Neuronal stem cell (in vitro differentiated cells): ENCODE measurements around the gene NFATC4.
A peak's percentile ranks its signal among the peaks of the same experiment; 100 is the strongest.

Experiments
- DNase-seq: peaks from one replicate; pipeline ENCODE4 v3.0.0-alpha.2; 2013; ENCODE audit warnings: low spot score
- H2AFZ ChIP-seq: one replicate; pipeline ENCODE4 v1.6.1; 2013; ENCODE audit warnings: mild to moderate bottlenecking, low read length, inconsistent platforms
- H2AK5ac ChIP-seq: 2 replicates; pipeline ENCODE4 v1.6.1; 2013; ENCODE audit warnings: low read depth, mild to moderate bottlenecking, inconsistent platforms, low read length, moderate library complexity, mixed read lengths
- H2BK120ac ChIP-seq: 2 replicates; pipeline ENCODE4 v1.6.1; 2013; ENCODE audit warnings: low read depth, mild to moderate bottlenecking, inconsistent platforms, low read length, moderate library complexity, mixed read lengths
- H2BK12ac ChIP-seq: one replicate; pipeline ENCODE4 v1.6.1; 2013; ENCODE audit warnings: low read length, inconsistent platforms
- H2BK15ac ChIP-seq: 2 replicates; pipeline ENCODE4 v1.6.1; 2013; ENCODE audit warnings: mild to moderate bottlenecking, low read length, inconsistent platforms, mixed read lengths
- H2BK5ac ChIP-seq: one replicate; pipeline ENCODE4 v1.6.1; 2013; ENCODE audit warnings: inconsistent platforms, mild to moderate bottlenecking, low read length, moderate library complexity
- H3K14ac ChIP-seq: one replicate; pipeline ENCODE4 v1.6.1; 2013; ENCODE audit warnings: low read length, inconsistent platforms
- H3K18ac ChIP-seq: 2 replicates; pipeline ENCODE4 v1.6.1; 2013; ENCODE audit warnings: low read length, inconsistent platforms
- H3K23ac ChIP-seq: 2 replicates; pipeline ENCODE4 v1.6.1; 2013; ENCODE audit warnings: low read depth, mild to moderate bottlenecking, mixed read lengths, low read length, inconsistent platforms; ENCODE audit not compliant: poor library complexity
- H3K27ac ChIP-seq: replicated peaks from 3 replicates; pipeline ENCODE4 v1.5.1; 2013; ENCODE audit warnings: low read length, inconsistent platforms
- H3K27me3 ChIP-seq, 3 experiments: 2 replicates each; pipeline ENCODE4 v1.6.1; 2013; ENCODE audit warnings: low read length in 3 of 3, mild to moderate bottlenecking in 2 of 3, inconsistent platforms in 1 of 3, low read depth in 1 of 3, mixed read lengths in 1 of 3, moderate library complexity in 1 of 3; ENCODE audit not compliant: control insufficient read depth in 3 of 3, insufficient read depth in 3 of 3
- H3K36me3 ChIP-seq, 2 donors: replicated peaks in 1 of 2; 2 replicates each; pipeline ENCODE4 v1.6.1; 2013; ENCODE audit warnings: low read length in 2 of 2; ENCODE audit not compliant: control insufficient read depth in 2 of 2, insufficient read depth in 2 of 2
- H3K4ac ChIP-seq: 2 replicates; pipeline ENCODE4 v1.6.1; 2013; ENCODE audit warnings: inconsistent platforms, mild to moderate bottlenecking, low read length, moderate library complexity
- H3K4me1 ChIP-seq, 2 donors: 1 replicate in 1 of 2; 2 replicates in 1 of 2; pipeline ENCODE4 v1.6.1; 2013; ENCODE audit warnings: low read length in 2 of 2, low read depth in 1 of 2; ENCODE audit not compliant: control insufficient read depth in 2 of 2, insufficient read depth in 1 of 2
- H3K4me2 ChIP-seq: one replicate; pipeline ENCODE4 v1.6.1; 2013; ENCODE audit warnings: mild to moderate bottlenecking, low read length, inconsistent platforms; ENCODE audit not compliant: insufficient read depth, poor library complexity, severe bottlenecking
- H3K4me3 ChIP-seq, 2 donors: 2 replicates each; pipeline ENCODE4 v1.5.1; 2013; ENCODE audit warnings: low read length in 2 of 2, mild to moderate bottlenecking in 2 of 2, inconsistent platforms in 1 of 2, moderate library complexity in 1 of 2
- H3K79me1 ChIP-seq: one replicate; pipeline ENCODE4 v1.6.1; 2013; ENCODE audit warnings: low read depth, mild to moderate bottlenecking, inconsistent platforms, low read length, moderate library complexity
- H3K9ac ChIP-seq: one replicate; pipeline ENCODE4 v1.6.1; 2013; ENCODE audit warnings: mild to moderate bottlenecking, low read depth, low read length, inconsistent platforms; ENCODE audit not compliant: poor library complexity
- H3K9me3 ChIP-seq, 2 donors: replicated peaks in 1 of 2; 2 replicates each; pipeline versions ENCODE3 to v1.6.1; 2013; ENCODE audit warnings: low read length in 2 of 2, mild to moderate bottlenecking in 2 of 2, inconsistent platforms in 1 of 2, low read depth in 1 of 2, mixed read lengths in 1 of 2, moderate library complexity in 1 of 2; ENCODE audit not compliant: control insufficient read depth in 2 of 2, insufficient read depth in 1 of 2
- H4K8ac ChIP-seq: one replicate; pipeline ENCODE4 v1.6.1; 2013; ENCODE audit warnings: low read depth, mild to moderate bottlenecking, inconsistent platforms, low read length, moderate library complexity
- H4K91ac ChIP-seq: one replicate; pipeline ENCODE4 v1.6.1; 2013; ENCODE audit warnings: low read length, low read depth, mild to moderate bottlenecking, inconsistent platforms; ENCODE audit not compliant: poor library complexity
- WGBS, 2 donors: extraction: QIAGEN DNeasy Blood & Tissue Kit; methylation state at CpG; one replicate each; pipeline ENCODE4 v1.1.7; 2013; ENCODE audit warnings: missing lambda C conversion rate in 2 of 2, mixed read lengths in 1 of 2; ENCODE audit not compliant: insufficient read length in 2 of 2, insufficient replicate concordance in 1 of 2; ENCODE audit errors: extremely low coverage in 2 of 2; 5-methylcytosine and 5-hydroxymethylcytosine counted together

The NFATC4 gene

GRCh38 chr14:24404814-24405213, 36.8 kb downstream of the NFATC4 start:
- WGBS, 2 donors, result no CpG with 5 or more reads among the region's 4 CpGs
- Histone ChIP-seq H2BK12ac (no peak overlapping the region), H2BK15ac (no peak overlapping the region), H4K8ac (no peak overlapping the region), H2AFZ (no peak overlapping the region), H3K14ac (no peak overlapping the region), H2BK5ac (no peak overlapping the region), H3K4me3 (no peak overlapping the region), H3K9ac (no peak overlapping the region), H3K23ac (no peak overlapping the region), H3K79me1 (no peaks in the 10 kb centered on the region), H3K18ac (no peak overlapping the region), H2AK5ac (no peak overlapping the region), H4K91ac (no peak overlapping the region), H3K4ac (no peak overlapping the region), H3K4me2 (no peak overlapping the region), H3K36me3 (peaks cover 0 to 8% of the 10 kb centered on the region in 2 donors), H2BK120ac (no peak overlapping the region), H3K9me3 (no peaks in the 10 kb centered on the region), H3K27me3 (peaks cover 0 to 39% (median 0%) of the 10 kb centered on the region in 3 experiments), H3K27ac (no peak overlapping the region), H3K4me1 (peaks cover 0 to 19% of the 10 kb centered on the region in 2 donors)
- DNase-seq, result no peak

- Histone ChIP-seq H4K8ac (no peak overlapping the region), H3K9me3 (no peaks in the 10 kb centered on the region), H3K27me3 (peaks cover 0 to 36% (median 0%) of the 10 kb centered on the region in 3 experiments), H3K23ac (no peak overlapping the region), H2BK15ac (no peak overlapping the region), H2BK5ac (no peak overlapping the region), H3K9ac (no peak overlapping the region), H4K91ac (no peak overlapping the region), H3K18ac (no peak overlapping the region), H3K4ac (no peak overlapping the region), H3K4me2 (no peak overlapping the region), H3K4me3 (no peak overlapping the region), H3K4me1 (peaks cover 0 to 11% of the 10 kb centered on the region in 2 donors), H2AFZ (no peak overlapping the region), H3K36me3 (peaks cover 0 to 13% of the 10 kb centered on the region in 2 donors), H3K27ac (no peak overlapping the region), H2AK5ac (no peak overlapping the region), H3K14ac (no peak overlapping the region), H2BK12ac (no peak overlapping the region), H3K79me1 (peaks cover 1% of the 10 kb centered on the region), H2BK120ac (no peak overlapping the region)
- no peak for DNase-seq
- WGBS, 2 donors, result no CpG with 5 or more reads among the region's 6 CpGs
These were observed 38.4 kb downstream of the NFATC4 start for GRCh38 chr14:24406416-24406815.

GRCh38 chr14:24407608-24408325, 39.8 kb downstream of the NFATC4 start:
- Histone ChIP-seq H3K79me1 (peaks cover 1% of the 10 kb centered on the region), H3K4ac (no peak overlapping the region)

GRCh38 chr14:24408764-24409163, 40.8 kb downstream of the NFATC4 start:
- H4K8ac ChIP-seq, result no peak overlapping the region
- no peak overlapping the region for H3K23ac ChIP-seq
- H2AFZ ChIP-seq, result no peak overlapping the region
- H3K36me3 ChIP-seq, result peaks cover 0 to 22% of the 10 kb centered on the region in 2 donors
- no peak overlapping the region for H3K9ac ChIP-seq
- peaks cover 1% of the 10 kb centered on the region for H3K79me1 ChIP-seq
- H3K27ac ChIP-seq, result no peak overlapping the region
- no peak overlapping the region for H2BK120ac ChIP-seq
- no peak overlapping the region for H2BK12ac ChIP-seq
- peaks cover 0 to 3% of the 10 kb centered on the region in 2 donors for H3K4me1 ChIP-seq
- H3K9me3 ChIP-seq, result no peaks in the 10 kb centered on the region
- DNase-seq, result no peak
- no peak overlapping the region for H3K18ac ChIP-seq
- no peak overlapping the region for H2BK15ac ChIP-seq
- no peak overlapping the region for H3K4me2 ChIP-seq
- H4K91ac ChIP-seq, result no peak overlapping the region
- H3K4me3 ChIP-seq, result no peak overlapping the region
- WGBS, 2 donors, result no CpG with 5 or more reads among the region's 3 CpGs
- H3K4ac ChIP-seq, result no peak overlapping the region
- H2BK5ac ChIP-seq, result no peak overlapping the region
- no peak overlapping the region for H3K14ac ChIP-seq
- no peak overlapping the region for H2AK5ac ChIP-seq
- H3K27me3 ChIP-seq, result peaks cover 0 to 27% (median 0%) of the 10 kb centered on the region in 3 experiments

More at GRCh38 chr14:24407608-24408325, 39.8 kb downstream of the NFATC4 start:
- Histone ChIP-seq H2BK15ac (no peak overlapping the region), H2AFZ (no peak overlapping the region), H4K8ac (no peak overlapping the region), H3K27me3 (peaks cover 0 to 25% (median 0%) of the 10 kb centered on the region in 3 experiments), H2AK5ac (no peak overlapping the region), H3K14ac (no peak overlapping the region), H3K18ac (no peak overlapping the region), H3K4me1 (peaks cover 0 to 7% of the 10 kb centered on the region in 2 donors), H3K4me2 (no peak overlapping the region), H3K9me3 (no peaks in the 10 kb centered on the region), H3K9ac (peak overlapping the region; percentile 10), H2BK120ac (no peak overlapping the region), H2BK12ac (no peak overlapping the region), H3K4me3 (no peak overlapping the region), H3K36me3 (peaks cover 0 to 16% of the 10 kb centered on the region in 2 donors), H3K27ac (no peak overlapping the region), H4K91ac (no peak overlapping the region), H2BK5ac (no peak overlapping the region), H3K23ac (no peak overlapping the region)
- no peak for DNase-seq
- WGBS, 2 donors, result no CpG with 5 or more reads among the region's 18 CpGs
